Heart right ventricle (tissue), 16 donors: Measurements from ENCODE around the gene LDLRAD4. TPM values are rescaled to one million over a fixed set of nuclear protein-coding genes. Genes with fewer than 3 reads are reported as not detected.

ENCODE experiments used
- ATAC-seq, 8 donors: fragments of 200-7000 bp; cut with Tn5 transposase; one replicate each; pipeline ENCODE4 v1.9.1; 2020; ENCODE audit warnings: mild to moderate bottlenecking in 8 of 8, moderate library complexity in 8 of 8, moderate number of reproducible peaks in 1 of 8
- DNase-seq, 2 donors: peaks; one replicate each; pipeline ENCODE4 v3.0.0-alpha.2; 2020
- H3K27ac ChIP-seq, 10 donors: fragments of 200-600 bp; sonication (generic) in 2 of 10; one replicate each; pipeline versions ENCODE4 v1.5.0 to v1.8.0; 2020 to 2022; ENCODE audit warnings: mild to moderate bottlenecking in 3 of 10
- H3K27me3 ChIP-seq, 7 donors: fragments of 200-600 bp; one replicate each; pipeline ENCODE4 v1.8.0; 2021 to 2022; ENCODE audit warnings: mild to moderate bottlenecking in 2 of 7
- H3K36me3 ChIP-seq, 9 donors: fragments of 200-600 bp; sonication (generic) in 1 of 9; one replicate each; pipeline versions ENCODE4 v1.5.0 to v1.8.0; 2020 to 2022; ENCODE audit warnings: mild to moderate bottlenecking in 2 of 9
- H3K4me1 ChIP-seq, 9 donors: fragments of 200-600 bp; sonication (generic) in 1 of 9; one replicate each; pipeline versions ENCODE4 v1.5.0 to v1.8.0; 2020 to 2022; ENCODE audit warnings: mild to moderate bottlenecking in 4 of 9
- H3K4me3 ChIP-seq, 10 donors: fragments of 200-600 bp; sonication (generic) in 2 of 10; one replicate each; pipeline versions ENCODE4 v1.5.0 to v1.8.0; 2020 to 2022; ENCODE audit warnings: mild to moderate bottlenecking in 7 of 10, moderate library complexity in 2 of 10
- H3K9me3 ChIP-seq, 11 donors: fragments of 200-600 bp in 10 of 11; sonication (generic) in 2 of 11; one replicate each; pipeline versions ENCODE4 v1.5.0 to v1.8.0; 2013 to 2022; ENCODE audit warnings: mild to moderate bottlenecking in 2 of 11, control low read depth in 1 of 11, moderate library complexity in 1 of 11
- WGBS, 2 donors: extraction: QIAGEN DNeasy Blood & Tissue Kit; methylation state at CpG; one replicate each; pipeline ENCODE4 v1.1.7; 2013; ENCODE audit warnings: inconsistent platforms in 1 of 2; 5-methylcytosine and 5-hydroxymethylcytosine counted together
- intact Hi-C, 10 donors: fragments of 100-400 bp; cut with DNase I; formaldehyde crosslinking; loops; one replicate each; pipeline versions ENCODE4 v1.11.1 to v1.14.2; 2022
- polyA plus RNA-seq, 2 donors: library from polyadenylated mRNA; stranded (reverse); fragments of 200-250 nt; gene quantifications; one replicate each; pipeline ENCODE4 v1.2.3, GENCODE V29; 2013
- total RNA-seq, 10 donors: library from RNA; stranded (reverse); fragmentation: NEBNext Ultra II Directional in 3 of 10; extraction: Animal tissue kit (Norgen Biotek cat#: 25700) in 3 of 10; gene quantifications; one replicate each; pipeline versions ENCODE4 v1.2.1 to v1.2.4, GENCODE V29; 2021 to 2023
- TF ChIP-seq, protein P1 (sequence below), 9 donors: fragments of 200-600 bp; sonication (generic) in 2 of 9; IDR thresholded peaks; one replicate each; pipeline versions ENCODE4 v1.5.0 to v1.8.0; 2021 to 2022; ENCODE audit warnings: antibody characterized with exemption in 9 of 9, mild to moderate bottlenecking in 5 of 9, moderate library complexity in 1 of 9
- donor health status: Arrhythmogenic right ventricular cardiomyopathy.
- donor health status: ischemic (EF 13 %, LVEDD 7.1; RV severe dilation, severe dysfunction).
- donor health status: healthy with polysubstance abuse.
- donor health status: DM: no; HTN: yes; CAD: no.
- donor health status: DM: no; HTN: no; CAD: no.
- donor health status: ischemic (EF 25% LVEDD 6.9; RV normal size, moderate dysfunction).
- donor health status: ischemic (EF 25% LVEDD 5.7; RV mildly dilated, moderate dysfunction).
- donor health status: healthy.
- donor health status: DM: yes; HTN: yes; CAD: no.
- donor health status: Ischemic cardiomyopathy.
- donor health status: ischemic (EF 35%, LVEDD 5.7; RV mildly dilated, moderate dysfunction).
- donor health status: nonischemic (EF 11% LVEDD 7.7; RV severe dilation, severe dysfunction).
- donor health status: DM: yes; HTN: yes; CAD: no.
- donor health status: PGD.
- donor health status: ischemic (EF 29% LVEDD 5.4; RV normal size, mild dysfunction).
- donor health status: nonischemic (EF 23%, LVEDD 6.1; RV moderate dilation, normal function).

LDLRAD4 gene
- total and polyA plus RNA-seq, 12 donors, result 5.4 to 74.6 (median 34.6) TPM

DNA sequence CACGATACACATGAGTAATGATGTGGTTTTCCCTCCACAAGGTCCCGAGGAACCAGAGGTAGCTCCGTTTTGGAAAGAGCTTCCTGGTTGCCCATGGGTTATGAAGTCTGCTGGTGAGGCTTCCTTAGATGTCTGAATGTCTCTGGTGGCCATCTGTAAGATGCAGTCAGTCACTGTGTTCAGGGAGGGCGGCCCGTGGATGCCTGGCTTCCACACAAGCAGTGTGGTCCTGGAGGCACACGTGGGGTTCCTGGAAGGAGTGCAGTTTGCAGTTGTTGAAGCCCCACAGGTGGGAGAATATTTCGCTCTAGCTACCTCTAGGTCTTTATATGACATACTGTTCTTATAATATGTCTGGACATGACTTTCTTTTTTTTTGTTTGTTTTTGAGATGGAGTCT is 298.8 kb downstream of the LDLRAD4 start:
- 89 to 93% methylated on average over 7 of the region's 7 CpGs for WGBS, 2 donors
- intact Hi-C loops, result loop anchor here in 2 of 10 donors (10.0 kb wide), 2 partner anchors 73 to 123 kb away; no protein-coding TSS in a partner anchor

DNA sequence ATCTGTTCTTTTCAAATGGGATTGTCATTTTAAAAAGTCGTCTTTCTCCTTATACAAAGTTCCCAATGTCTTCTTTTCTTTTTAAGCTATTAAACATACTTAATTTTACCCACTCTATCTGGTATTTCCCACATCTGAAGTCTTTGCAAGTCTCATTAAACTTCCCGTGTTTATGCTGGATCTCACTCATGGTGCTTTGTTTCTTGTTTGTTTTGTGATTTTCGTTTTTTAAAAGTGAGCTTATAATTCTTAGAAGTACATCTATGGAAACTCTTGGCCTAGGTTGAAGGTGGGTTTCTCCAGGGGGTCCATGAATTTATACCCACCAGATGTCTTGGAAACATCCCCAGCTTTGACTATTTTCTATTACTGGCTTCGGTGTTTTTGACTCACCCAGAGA is 299.8 kb downstream of the LDLRAD4 start:
- TF ChIP-seq, protein P1, sequence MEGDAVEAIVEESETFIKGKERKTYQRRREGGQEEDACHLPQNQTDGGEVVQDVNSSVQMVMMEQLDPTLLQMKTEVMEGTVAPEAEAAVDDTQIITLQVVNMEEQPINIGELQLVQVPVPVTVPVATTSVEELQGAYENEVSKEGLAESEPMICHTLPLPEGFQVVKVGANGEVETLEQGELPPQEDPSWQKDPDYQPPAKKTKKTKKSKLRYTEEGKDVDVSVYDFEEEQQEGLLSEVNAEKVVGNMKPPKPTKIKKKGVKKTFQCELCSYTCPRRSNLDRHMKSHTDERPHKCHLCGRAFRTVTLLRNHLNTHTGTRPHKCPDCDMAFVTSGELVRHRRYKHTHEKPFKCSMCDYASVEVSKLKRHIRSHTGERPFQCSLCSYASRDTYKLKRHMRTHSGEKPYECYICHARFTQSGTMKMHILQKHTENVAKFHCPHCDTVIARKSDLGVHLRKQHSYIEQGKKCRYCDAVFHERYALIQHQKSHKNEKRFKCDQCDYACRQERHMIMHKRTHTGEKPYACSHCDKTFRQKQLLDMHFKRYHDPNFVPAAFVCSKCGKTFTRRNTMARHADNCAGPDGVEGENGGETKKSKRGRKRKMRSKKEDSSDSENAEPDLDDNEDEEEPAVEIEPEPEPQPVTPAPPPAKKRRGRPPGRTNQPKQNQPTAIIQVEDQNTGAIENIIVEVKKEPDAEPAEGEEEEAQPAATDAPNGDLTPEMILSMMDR (IDR thresholded peaks at IDR 0.05), result no peak
- Histone ChIP-seq H3K27ac (no peak overlapping the region), H3K36me3 (peaks cover 0 to 20% (median 0%) of the 10 kb centered on the region in 9 donors), H3K27me3 (no peaks in the 10 kb centered on the region), H3K9me3 (peaks cover 0 to 20% (median 6%) of the 10 kb centered on the region in 11 donors), H3K4me1 (peaks cover 0 to 29% (median 19%) of the 10 kb centered on the region in 9 donors), H3K4me3 (no peak overlapping the region)
- no peak for DNase-seq
- intact Hi-C loops, result loop anchor here in 2 of 10 donors (10.0 kb wide), 2 partner anchors 74 to 124 kb away; no protein-coding TSS in a partner anchor
- 79 to 95% methylated on average over 4 of the region's 4 CpGs for WGBS, 2 donors
- no peak for ATAC-seq

More for the DNA sequence above, 298.8 kb downstream of the LDLRAD4 start:
- Histone ChIP-seq H3K27ac (no peak overlapping the region), H3K27me3 (no peaks in the 10 kb centered on the region), H3K36me3 (peaks cover 0 to 20% (median 0%) of the 10 kb centered on the region in 9 donors), H3K9me3 (peaks cover 0 to 20% (median 6%) of the 10 kb centered on the region in 11 donors), H3K4me3 (no peak overlapping the region), H3K4me1 (peaks cover 0 to 36% (median 22%) of the 10 kb centered on the region in 9 donors)
- TF ChIP-seq, protein P1 (IDR thresholded peaks at IDR 0.05), result no peak
- DNase-seq, result no peak
- no peak for ATAC-seq

DNA sequence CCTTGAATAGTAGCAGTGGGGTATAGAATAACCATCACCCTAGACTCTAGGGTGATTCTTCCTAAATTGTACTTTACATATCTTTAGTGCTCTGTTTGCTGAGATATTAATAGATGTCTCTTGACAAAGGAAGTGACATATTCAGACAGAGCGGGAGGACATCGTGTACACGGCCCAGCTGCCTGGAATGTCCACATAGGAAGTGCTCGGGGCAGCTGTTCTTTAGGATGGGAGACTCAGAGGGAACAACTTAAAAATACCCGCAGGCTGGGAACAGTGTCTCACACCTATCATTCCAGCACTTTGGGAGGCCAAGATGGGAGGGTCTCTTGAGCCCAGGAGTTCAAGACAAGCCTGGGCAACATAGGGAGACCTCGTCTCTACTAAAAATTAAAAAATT is 301.7 kb downstream of the LDLRAD4 start:
- H3K4me3 ChIP-seq, result no peak overlapping the region
- TF ChIP-seq, protein P1 (IDR thresholded peaks at IDR 0.05), result no peak
- H3K27me3 ChIP-seq, result no peaks in the 10 kb centered on the region
- DNase-seq (peak in 1 of 2 donors; percentile 45), ATAC-seq (peak in 7 of 8 donors; percentile 65 to 98 (median 86))
- intact Hi-C loops, result loop anchor here in 3 of 10 donors (5.0 to 10.0 kb wide), 3 partner anchors 136 to 253 kb away; no protein-coding TSS in a partner anchor
- peak overlapping the region in 8 of 10 donors; percentile 14 to 78 (median 54) for H3K27ac ChIP-seq
- peaks cover 0 to 20% (median 6%) of the 10 kb centered on the region in 11 donors for H3K9me3 ChIP-seq
- 35 to 37% methylated on average over 6 of the region's 6 CpGs for WGBS, 2 donors
- H3K4me1 ChIP-seq, result peaks cover 0 to 32% (median 22%) of the 10 kb centered on the region in 9 donors
- peaks cover 0 to 15% (median 0%) of the 10 kb centered on the region in 9 donors for H3K36me3 ChIP-seq

DNA sequence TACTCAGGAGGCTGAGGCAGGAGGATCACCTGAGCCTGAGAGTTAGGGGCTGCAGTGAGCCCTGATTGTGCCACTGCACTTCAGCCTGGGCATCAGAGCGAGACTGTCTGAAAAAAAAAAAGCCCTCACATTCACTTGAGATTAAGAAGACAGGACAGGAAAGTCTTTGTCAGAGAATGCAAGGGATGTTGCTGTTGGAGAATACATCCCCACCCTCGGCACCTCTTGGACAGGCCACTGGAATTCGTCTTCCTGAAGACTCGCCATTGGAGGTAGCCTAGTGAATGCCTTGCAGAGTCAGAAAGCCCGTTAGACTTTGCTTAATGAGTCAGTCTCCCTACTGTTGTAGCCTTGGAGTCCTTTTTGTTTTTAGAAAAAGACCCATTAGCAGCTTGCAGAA is 302.2 kb downstream of the LDLRAD4 start:
- WGBS, 2 donors, result 82 to 91% methylated on average over 5 of the region's 5 CpGs
- TF ChIP-seq, protein P1 (IDR thresholded peaks at IDR 0.05), result no peak
- peak in 2 of 8 donors; percentile 3 to 5 for ATAC-seq

More for the DNA sequence above, 302.2 kb downstream of the LDLRAD4 start:
- Histone ChIP-seq H3K9me3 (peaks cover 0 to 20% (median 6%) of the 10 kb centered on the region in 11 donors), H3K4me1 (peaks cover 0 to 32% (median 22%) of the 10 kb centered on the region in 9 donors), H3K4me3 (no peak overlapping the region), H3K36me3 (peaks cover 0 to 15% (median 0%) of the 10 kb centered on the region in 9 donors), H3K27ac (peak overlapping the region in 8 of 10 donors; percentile 14 to 78 (median 54)), H3K27me3 (no peaks in the 10 kb centered on the region)
- intact Hi-C loops, result loop anchor here in 3 of 10 donors (5.0 to 10.0 kb wide), 3 partner anchors 136 to 253 kb away; no protein-coding TSS in a partner anchor
- DNase-seq, result no peak
